ENCODE data around the gene CD55.

DNA sequence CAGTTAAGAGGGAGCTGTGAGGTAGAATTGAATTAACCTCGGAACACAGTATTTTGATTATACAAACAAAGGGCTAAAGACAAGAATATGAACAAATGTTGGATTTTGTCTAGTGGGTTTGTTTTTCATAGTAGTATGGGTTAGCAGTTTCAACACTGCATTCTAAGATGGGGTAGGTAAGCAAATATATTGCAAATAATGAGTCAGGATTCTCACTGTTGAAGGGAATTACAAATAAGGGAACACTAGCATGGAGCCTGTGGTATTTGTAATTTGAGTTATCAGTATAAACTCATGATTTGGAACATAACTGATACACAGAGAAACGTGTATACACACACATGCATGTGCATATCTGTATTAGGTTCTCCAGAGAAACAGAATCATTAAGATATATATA, 44.5 kb downstream of the CD55 start:
- TF ChIP-seq CTCF (IDR thresholded peaks at IDR 0.05; ENCODE audit: insufficient read depth, low read length, poor library complexity, severe bottlenecking) = no peak
- no peak for TF ChIP-seq EZH2phosphoT487 (conservative IDR thresholded peaks at IDR 0.05; ENCODE audit: low read length)
